Endothelial cell of umbilical vein (primary cell): ENCODE measurements around the gene DGKD. TPM values are rescaled to one million over a fixed set of nuclear protein-coding genes. Genes with fewer than 3 reads are reported as not detected.

ENCODE experiments used
- BruUV-seq: library from RNA; stranded (reverse); fragments of 400-500 nt; replicated peaks from 2 replicates; lab custom pipeline; 2021; lab: Mats Ljungman, UMichigan
- CTCF ChIA-PET: fragments of 300-600, 350-600 bp; sonication (Branson Sonifier 250); formaldehyde crosslinking; loops from one replicate; lab custom pipeline; 2021; ENCODE audit warnings: antibody characterized with exemption, inconsistent platforms; lab: Charles Lee
- POLR2A ChIA-PET: fragments of 300-600, 350-600 bp; sonication (Branson Sonifier 250); formaldehyde crosslinking; loops from one replicate; lab custom pipeline; 2021; ENCODE audit warnings: antibody characterized with exemption, inconsistent platforms; lab: Charles Lee
- DNase-seq: peaks from one replicate; pipeline ENCODE4 v3.0.0-alpha.2; 2011; ENCODE audit warnings: low read depth, low spot score
- FAIRE-seq: peaks from 2 replicates; lab custom pipeline; 2011; peaks lifted over from hg19 to GRCh38; lab: Jason Lieb, UNC
- H2AFZ ChIP-seq: 2 replicates; pipeline ENCODE4 v1.6.0; 2012; ENCODE audit warnings: low read depth, low read length, control low read depth, inconsistent platforms
- H3K27ac ChIP-seq: 2 replicates; pipeline ENCODE4 v1.5.1; 2011; ENCODE audit warnings: low read depth, mild to moderate bottlenecking, control low read depth, low read length, moderate library complexity; ENCODE audit not compliant: insufficient read depth
- H3K27me3 ChIP-seq, 2 experiments: 2 replicates each; pipeline versions ENCODE4 v1.6.0 to v1.6.1; 2011; ENCODE audit warnings: low read length in 2 of 2, mixed read lengths in 1 of 2; ENCODE audit not compliant: control insufficient read depth in 2 of 2, insufficient read depth in 2 of 2
- H3K36me3 ChIP-seq, 2 experiments: 2 replicates in 1 of 2; 3 replicates in 1 of 2; pipeline ENCODE4 v1.5.1; 2011; ENCODE audit warnings: low read length in 2 of 2, mild to moderate bottlenecking in 1 of 2, moderate library complexity in 1 of 2; ENCODE audit not compliant: control insufficient read depth in 2 of 2, insufficient read depth in 2 of 2; ENCODE audit errors: extremely low read depth in 1 of 2
- H3K4me1 ChIP-seq: 3 replicates; pipeline ENCODE4 v1.5.1; 2011; ENCODE audit warnings: mild to moderate bottlenecking, low read length; ENCODE audit not compliant: control insufficient read depth, insufficient read depth; ENCODE audit errors: extremely low read depth
- H3K4me2 ChIP-seq: 2 replicates; pipeline ENCODE4 v1.6.1; 2011; ENCODE audit warnings: low read length, control low read depth, mixed read lengths; ENCODE audit not compliant: insufficient read depth
- H3K4me3 ChIP-seq, 3 experiments: fragments of 200-600 bp in 1 of 3; sonication (generic), shearing (Covaris generic) in 1 of 3; replicated peaks in 1 of 3; 2 replicates each; pipeline ENCODE4 v1.5.1; 2011 to 2016; ENCODE audit warnings: control low read depth in 3 of 3, low read length in 3 of 3, mild to moderate bottlenecking in 2 of 3, inconsistent platforms in 1 of 3, low read depth in 1 of 3, moderate library complexity in 1 of 3; ENCODE audit not compliant: insufficient read depth in 1 of 3
- H3K79me2 ChIP-seq: 2 replicates; pipeline ENCODE4 v1.6.0; 2012; ENCODE audit warnings: low read length, inconsistent platforms; ENCODE audit not compliant: control insufficient read depth, insufficient read depth
- H3K9ac ChIP-seq: replicated peaks from 2 replicates; pipeline ENCODE3; 2011; ENCODE audit warnings: low read length, control low read depth; ENCODE audit not compliant: insufficient read depth; ENCODE audit errors: extremely low read depth
- H3K9me1 ChIP-seq: replicated peaks from 3 replicates; pipeline ENCODE4 v1.6.0; 2011; ENCODE audit warnings: mild to moderate bottlenecking, low read length; ENCODE audit not compliant: control insufficient read depth, insufficient read depth; ENCODE audit errors: extremely low read depth
- H3K9me3 ChIP-seq: replicated peaks from 2 replicates; pipeline ENCODE4 v1.5.1; 2012; ENCODE audit warnings: low read length, inconsistent platforms; ENCODE audit not compliant: control insufficient read depth, insufficient read depth
- H4K20me1 ChIP-seq: replicated peaks from 2 replicates; pipeline ENCODE3; 2011; ENCODE audit warnings: mild to moderate bottlenecking, low read length; ENCODE audit not compliant: control insufficient read depth, insufficient read depth; ENCODE audit errors: extremely low read depth
- EZH2 ChIP-seq: IDR thresholded peaks from 2 replicates; pipeline ENCODE4 v1.6.1; 2012; ENCODE audit warnings: borderline replicate concordance, low read depth, mild to moderate bottlenecking, moderate library complexity, low read length, inconsistent platforms; ENCODE audit not compliant: severe bottlenecking
- FOS ChIP-seq: IDR thresholded peaks from 2 replicates; pipeline ENCODE4 v1.6.1; 2011; ENCODE audit warnings: mild to moderate bottlenecking, low read length, moderate library complexity, borderline replicate concordance; ENCODE audit not compliant: insufficient read depth
- GATA2 ChIP-seq: IDR thresholded peaks from 2 replicates; pipeline ENCODE4 v1.7.0; 2011; ENCODE audit warnings: low read depth, mild to moderate bottlenecking, moderate library complexity, mixed read lengths, low read length; ENCODE audit not compliant: insufficient read length, insufficient read depth
- JUN ChIP-seq: IDR thresholded peaks from 2 replicates; pipeline ENCODE4 v1.6.1; 2011; ENCODE audit warnings: borderline replicate concordance, low read depth; ENCODE audit not compliant: insufficient read length, insufficient read depth
- MYC ChIP-seq: IDR thresholded peaks from one replicate; pipeline ENCODE4 v1.6.1; 2011; ENCODE audit warnings: mild to moderate bottlenecking, low read depth, low read length
- POLR2A ChIP-seq: IDR thresholded peaks from 2 replicates; pipeline ENCODE4 v1.6.1; 2012; ENCODE audit warnings: low read depth, mild to moderate bottlenecking, control low read depth, low read length
- POLR2AphosphoS5 ChIP-seq: IDR thresholded peaks from 2 replicates; pipeline ENCODE4 v1.6.1; 2012; ENCODE audit warnings: low read depth, mild to moderate bottlenecking, control low read depth, low read length, moderate library complexity; ENCODE audit not compliant: insufficient read depth
- dilution Hi-C: fragments of 300-500 bp; cut with MboI; formaldehyde crosslinking; loops from one replicate; pipeline ENCODE4 v1.15.0; 2019; ENCODE audit warnings: low sequenced_read_pairs; ENCODE audit not compliant: extremely low pct_ligation_motif_present
- intact Hi-C: fragments of 100-400 bp; cut with micrococcal nuclease; formaldehyde crosslinking; loops from one replicate; pipeline ENCODE4 v1.10.0; 2022
- polyA plus RNA-seq, 4 experiments: library from polyadenylated mRNA; depleted of rRNA in 3 of 4; stranded (reverse) in 3 of 4; unstranded in 1 of 4; fragments of >200 nt; gene quantifications; 2 replicates each; pipeline versions ENCODE4 v1.2.1 to v1.2.3, GENCODE V29; 2011 to 2012; ENCODE audit warnings: missing spikeins in 1 of 4
- total RNA-seq: library from RNA; stranded (reverse); gene quantifications from 2 replicates; pipeline ENCODE4 v1.2.3, GENCODE V29; 2021
- TF ChIP-seq, protein P1 (sequence below): IDR thresholded peaks from 2 replicates; pipeline ENCODE4 v1.6.1; 2011; ENCODE audit not compliant: insufficient read depth, insufficient read length
- TF ChIP-seq, protein P2 (sequence below), 2 donors: IDR thresholded peaks; 1 replicate in 1 of 2; 2 replicates in 1 of 2; pipeline ENCODE4 v1.5.1; 2011; ENCODE audit warnings: low read length in 2 of 2, mild to moderate bottlenecking in 2 of 2, moderate library complexity in 2 of 2, control low read depth in 1 of 2, inconsistent platforms in 1 of 2, low read depth in 1 of 2; ENCODE audit not compliant: insufficient read depth in 1 of 2; ENCODE audit errors: extremely low read depth in 1 of 2

The DGKD gene
- total and polyA plus RNA-seq, 2 donors (not counting 3 experiments of a cell fraction or from before 2014, with no cell fraction given), result 10.8 to 36.6 TPM

DNA sequence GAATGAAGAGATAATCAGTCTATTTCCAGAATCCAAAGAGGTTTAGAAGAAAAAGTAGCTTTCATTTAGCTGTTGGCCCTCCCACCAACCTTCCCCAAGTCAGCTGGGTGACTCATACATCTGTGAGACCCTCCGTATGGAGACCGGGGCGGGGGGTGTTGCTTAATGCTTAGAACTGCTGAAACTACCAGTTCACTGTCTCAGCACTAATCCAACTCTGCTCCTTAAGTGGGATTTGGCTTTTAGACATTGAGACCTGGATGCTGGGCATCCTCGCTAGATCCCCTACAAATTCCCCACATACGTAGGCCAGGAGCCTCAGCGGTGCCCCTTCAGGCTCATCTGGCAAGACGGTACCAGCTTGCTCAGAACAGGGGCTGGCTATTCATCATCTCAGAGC is 46.7 kb upstream of the DGKD start, which contains the start of gene SAG:
TSS of gene SAG (plus strand) at position 252 of the 400 bp plus-strand sequence. CDS start 1,374 bp downstream, outside the sequence.
- ChIA-PET CTCF (no interaction called here), POLR2A (no interaction called here)
- FAIRE-seq (no peak), DNase-seq (no peak)
- H3K79me2 ChIP-seq, result no peaks in the 10 kb centered on the region
- no peaks in the 10 kb centered on the region for H3K9me1 ChIP-seq
- H3K4me2 ChIP-seq, result no peak within 1 kb of the TSS
- H3K9me3 ChIP-seq, result no peaks in the 10 kb centered on the region
- BruUV-seq, result no TSS peak
- no peak within 1 kb of the TSS for H3K9ac ChIP-seq
- TF ChIP-seq, protein P1, sequence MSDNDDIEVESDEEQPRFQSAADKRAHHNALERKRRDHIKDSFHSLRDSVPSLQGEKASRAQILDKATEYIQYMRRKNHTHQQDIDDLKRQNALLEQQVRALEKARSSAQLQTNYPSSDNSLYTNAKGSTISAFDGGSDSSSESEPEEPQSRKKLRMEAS, result no peak
- TF ChIP-seq, protein P2, sequence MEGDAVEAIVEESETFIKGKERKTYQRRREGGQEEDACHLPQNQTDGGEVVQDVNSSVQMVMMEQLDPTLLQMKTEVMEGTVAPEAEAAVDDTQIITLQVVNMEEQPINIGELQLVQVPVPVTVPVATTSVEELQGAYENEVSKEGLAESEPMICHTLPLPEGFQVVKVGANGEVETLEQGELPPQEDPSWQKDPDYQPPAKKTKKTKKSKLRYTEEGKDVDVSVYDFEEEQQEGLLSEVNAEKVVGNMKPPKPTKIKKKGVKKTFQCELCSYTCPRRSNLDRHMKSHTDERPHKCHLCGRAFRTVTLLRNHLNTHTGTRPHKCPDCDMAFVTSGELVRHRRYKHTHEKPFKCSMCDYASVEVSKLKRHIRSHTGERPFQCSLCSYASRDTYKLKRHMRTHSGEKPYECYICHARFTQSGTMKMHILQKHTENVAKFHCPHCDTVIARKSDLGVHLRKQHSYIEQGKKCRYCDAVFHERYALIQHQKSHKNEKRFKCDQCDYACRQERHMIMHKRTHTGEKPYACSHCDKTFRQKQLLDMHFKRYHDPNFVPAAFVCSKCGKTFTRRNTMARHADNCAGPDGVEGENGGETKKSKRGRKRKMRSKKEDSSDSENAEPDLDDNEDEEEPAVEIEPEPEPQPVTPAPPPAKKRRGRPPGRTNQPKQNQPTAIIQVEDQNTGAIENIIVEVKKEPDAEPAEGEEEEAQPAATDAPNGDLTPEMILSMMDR (IDR thresholded peaks at IDR 0.05; ENCODE audit: extremely low read depth in 1 of 2, insufficient read depth in 1 of 2, low read depth in 1 of 2, low read length in 2 of 2), result no peak
- TF ChIP-seq MYC, result no peak
- TF ChIP-seq POLR2AphosphoS5, result no peak
- TF ChIP-seq GATA2, result no peak
- TF ChIP-seq EZH2, result no peak
- TF ChIP-seq JUN, result no peak
- no peak for TF ChIP-seq POLR2A
- TF ChIP-seq FOS, result no peak
- H4K20me1 ChIP-seq, result no peaks in the 10 kb centered on the region
- H3K4me3 ChIP-seq, result no peak within 1 kb of the TSS
- intact Hi-C loops, result no loop called here
- H3K27me3 ChIP-seq, result peaks cover 2 to 4% of the 10 kb centered on the region in 2 experiments
- dilution Hi-C loops, result no loop called here
- H3K36me3 ChIP-seq, result no peaks in the 10 kb centered on the region
- no peak within 1 kb of the TSS for H3K27ac ChIP-seq
- H3K4me1 ChIP-seq, result no peaks in the 10 kb centered on the region
- no peak within 1 kb of the TSS for H2AFZ ChIP-seq
